Testis (tissue), 2 donors: ENCODE results near the gene FOXL2.

ENCODE experiments used
- POLR2A ChIP-seq: fragments of 450-650 bp; IDR thresholded peaks from one replicate; pipeline ENCODE4 v1.6.1; 2017; ENCODE audit warnings: antibody characterized with exemption, mild to moderate bottlenecking, moderate library complexity
- TF ChIP-seq, protein P1 (sequence below), 3 experiments: fragments of 450-650 bp in 2 of 3; fragments of 200-600 bp in 1 of 3; sonication (generic) in 1 of 3; IDR thresholded peaks; one replicate each; pipeline ENCODE4 v1.5.1; 2016 to 2019; ENCODE audit warnings: antibody characterized with exemption in 3 of 3, mild to moderate bottlenecking in 2 of 3, moderate library complexity in 1 of 3

DNA sequence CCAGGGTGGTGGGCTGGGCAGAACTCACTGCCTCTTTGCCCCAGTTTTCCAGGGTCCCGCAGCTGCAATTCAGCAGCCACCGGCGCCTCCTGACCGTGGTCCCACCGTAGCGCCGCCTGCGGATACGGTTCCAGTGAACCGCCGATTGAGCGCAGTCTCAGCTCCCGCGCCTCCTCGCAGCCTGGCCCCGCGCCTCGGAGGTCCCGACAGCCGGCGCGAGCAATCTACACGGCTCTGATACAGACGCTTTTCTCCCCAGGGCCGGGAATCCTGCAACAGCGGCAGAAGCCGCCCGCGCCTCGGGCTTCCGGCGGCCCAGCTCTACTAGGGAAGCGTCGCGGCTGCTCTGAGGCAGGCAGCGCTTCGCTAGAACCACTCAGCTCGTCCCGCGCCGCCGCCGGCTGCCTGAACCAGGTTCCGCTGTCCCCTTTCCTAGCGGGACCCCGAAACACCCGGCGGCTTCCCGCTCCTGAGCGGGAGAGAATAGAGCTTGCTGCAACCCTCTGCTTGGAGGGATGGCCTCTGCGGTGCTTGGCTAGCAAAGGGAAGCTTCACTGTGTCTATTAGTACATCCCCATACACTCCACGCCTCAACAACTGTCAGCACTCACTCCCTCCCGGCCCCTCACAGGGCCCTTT, 3.2 kb upstream of the FOXL2 start:
- TF ChIP-seq POLR2A, result no peak
- TF ChIP-seq, protein P1, sequence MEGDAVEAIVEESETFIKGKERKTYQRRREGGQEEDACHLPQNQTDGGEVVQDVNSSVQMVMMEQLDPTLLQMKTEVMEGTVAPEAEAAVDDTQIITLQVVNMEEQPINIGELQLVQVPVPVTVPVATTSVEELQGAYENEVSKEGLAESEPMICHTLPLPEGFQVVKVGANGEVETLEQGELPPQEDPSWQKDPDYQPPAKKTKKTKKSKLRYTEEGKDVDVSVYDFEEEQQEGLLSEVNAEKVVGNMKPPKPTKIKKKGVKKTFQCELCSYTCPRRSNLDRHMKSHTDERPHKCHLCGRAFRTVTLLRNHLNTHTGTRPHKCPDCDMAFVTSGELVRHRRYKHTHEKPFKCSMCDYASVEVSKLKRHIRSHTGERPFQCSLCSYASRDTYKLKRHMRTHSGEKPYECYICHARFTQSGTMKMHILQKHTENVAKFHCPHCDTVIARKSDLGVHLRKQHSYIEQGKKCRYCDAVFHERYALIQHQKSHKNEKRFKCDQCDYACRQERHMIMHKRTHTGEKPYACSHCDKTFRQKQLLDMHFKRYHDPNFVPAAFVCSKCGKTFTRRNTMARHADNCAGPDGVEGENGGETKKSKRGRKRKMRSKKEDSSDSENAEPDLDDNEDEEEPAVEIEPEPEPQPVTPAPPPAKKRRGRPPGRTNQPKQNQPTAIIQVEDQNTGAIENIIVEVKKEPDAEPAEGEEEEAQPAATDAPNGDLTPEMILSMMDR (IDR thresholded peaks at IDR 0.05), result no peak
